GM15510 (cell line): ENCODE data around the gene SERPINE2.

Experiments
- POLR2A ChIP-seq: IDR thresholded peaks from 3 replicates; pipeline ENCODE4 v1.6.1; 2011; ENCODE audit warnings: borderline replicate concordance; ENCODE audit not compliant: insufficient read length; ENCODE audit errors: extremely low read depth

The SERPINE2 gene

GRCh38 chr2:224008702-224009261, 30.3 kb downstream of the SERPINE2 start:
- no peak for TF ChIP-seq POLR2A

GRCh38 chr2:224004105-224004695, 34.9 kb downstream of the SERPINE2 start:
- TF ChIP-seq POLR2A: no peak

GRCh38 chr2:223999862-224000261, 39.2 kb downstream of the SERPINE2 start:
- TF ChIP-seq POLR2A: no peak

- no peak for TF ChIP-seq POLR2A
Observed at GRCh38 chr2:223998948-223999347, 40.1 kb downstream of the SERPINE2 start.

GRCh38 chr2:223997938-223998337, 41.1 kb downstream of the SERPINE2 start:
- TF ChIP-seq POLR2A: no peak

GRCh38 chr2:223996391-223996790, 42.7 kb downstream of the SERPINE2 start:
- TF ChIP-seq POLR2A: no peak

GRCh38 chr2:223995569-223995968, 43.5 kb downstream of the SERPINE2 start:
- TF ChIP-seq POLR2A: no peak

- TF ChIP-seq POLR2A: no peak
Observed at GRCh38 chr2:223994562-223995162, 44.4 kb downstream of the SERPINE2 start.

GRCh38 chr2:223993634-223994232, 45.4 kb downstream of the SERPINE2 start:
- no peak for TF ChIP-seq POLR2A

- no peak for TF ChIP-seq POLR2A
Observed at GRCh38 chr2:223991611-223992010, 47.5 kb downstream of the SERPINE2 start.

- no peak for TF ChIP-seq POLR2A
Observed at GRCh38 chr2:223989856-223990232, 49.2 kb downstream of the SERPINE2 start.

GRCh38 chr2:223989206-223989855, 49.8 kb downstream of the SERPINE2 start:
- no peak for TF ChIP-seq POLR2A

- TF ChIP-seq POLR2A: no peak
Observed at GRCh38 chr2:223981241-223981640, 57.8 kb downstream of the SERPINE2 start.

- no peak for TF ChIP-seq POLR2A
Observed at GRCh38 chr2:223980803-223981202, 58.3 kb downstream of the SERPINE2 start.

- no peak for TF ChIP-seq POLR2A
Observed at GRCh38 chr2:223980397-223980735, 58.7 kb downstream of the SERPINE2 start.

- no peak for TF ChIP-seq POLR2A
Observed at GRCh38 chr2:223979730-223980396, 59.2 kb downstream of the SERPINE2 start.

GRCh38 chr2:223978451-223978850, 60.6 kb downstream of the SERPINE2 start:
- TF ChIP-seq POLR2A: no peak
